Occipital lobe (tissue), 2 donors: Measurements from ENCODE around the gene ZWINT. TPM values are rescaled to one million over a fixed set of nuclear protein-coding genes. Genes with fewer than 3 reads are reported as not detected.

Source experiments
- DNase-seq: peaks from one replicate; lab custom pipeline; 2025; lab: John Stamatoyannopoulos, UW
- total RNA-seq: library from RNA; depleted of rRNA; stranded (reverse); fragments of >200 nt; gene quantifications from one replicate; pipeline ENCODE4 v1.2.3, GENCODE V29; 2014

The ZWINT gene
- total RNA-seq = 5.0 TPM

DNA sequence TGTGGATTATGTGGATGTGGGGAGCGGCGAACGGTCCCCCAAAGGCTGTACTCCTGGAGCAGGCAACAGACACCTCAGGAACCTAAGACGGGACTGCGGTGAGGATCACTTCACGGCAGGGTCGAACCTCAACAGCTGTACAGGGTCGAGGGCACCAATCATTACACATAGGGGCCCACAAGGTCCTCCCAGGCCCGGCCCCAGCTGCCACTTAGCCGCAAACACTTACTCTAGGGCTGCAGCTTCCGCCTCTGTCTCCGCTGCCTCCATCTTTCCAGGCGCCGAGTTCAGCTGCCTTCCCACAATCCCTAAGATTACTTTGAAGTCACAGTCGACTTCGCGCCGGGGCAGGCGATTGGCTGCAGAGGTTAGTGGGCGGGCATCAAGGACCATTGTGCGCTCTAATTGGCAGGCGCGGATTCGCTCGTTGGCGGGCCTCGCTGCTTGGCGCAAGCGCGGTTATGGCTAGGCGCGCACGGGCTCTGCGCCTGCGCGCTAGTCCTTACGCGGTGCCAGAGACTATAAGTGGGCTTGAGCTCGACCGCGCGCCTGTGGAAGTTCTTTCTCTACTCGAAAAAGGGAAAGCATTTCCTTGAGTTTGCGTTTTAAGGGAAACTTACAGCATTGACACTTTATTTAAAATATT lies at the start of gene ZWINT:
Gene ZWINT, minus strand, starts transcription at position 293 of the 646 bp plus-strand sequence. Its CDS starts 23 bp downstream, at position 270.
- DNase-seq = peak; percentile 91

DNA sequence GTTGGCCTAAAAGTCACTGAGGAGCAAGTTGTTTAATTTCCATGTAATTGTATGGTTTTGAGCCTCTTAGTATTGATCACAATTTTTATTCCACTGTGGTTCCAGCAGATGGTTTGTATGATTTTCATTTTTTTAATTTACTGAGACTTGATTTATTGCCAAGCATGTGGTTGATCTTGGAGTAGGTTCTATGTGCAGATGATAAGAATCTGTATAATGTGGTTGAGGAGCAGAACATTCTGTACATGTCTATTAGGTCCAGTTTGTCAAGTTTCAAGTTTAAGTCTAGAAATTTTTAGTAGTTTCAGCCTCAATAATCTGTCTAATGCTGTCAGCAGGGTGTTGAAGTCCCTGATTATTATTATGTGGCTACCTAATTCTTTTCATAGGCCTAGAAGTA lies 22.7 kb upstream of the ZWINT start:
- DNase-seq = no peak

GRCh38 chr10:56370217-56371113 lies 9.4 kb upstream of the ZWINT start:
- DNase-seq = no peak

GRCh38 chr10:56360583-56360966 lies 484 bp downstream of the ZWINT start:
- DNase-seq = no peak

- DNase-seq = no peak
Measured at GRCh38 chr10:56359837-56360236, 1.2 kb downstream of the ZWINT start.

DNA sequence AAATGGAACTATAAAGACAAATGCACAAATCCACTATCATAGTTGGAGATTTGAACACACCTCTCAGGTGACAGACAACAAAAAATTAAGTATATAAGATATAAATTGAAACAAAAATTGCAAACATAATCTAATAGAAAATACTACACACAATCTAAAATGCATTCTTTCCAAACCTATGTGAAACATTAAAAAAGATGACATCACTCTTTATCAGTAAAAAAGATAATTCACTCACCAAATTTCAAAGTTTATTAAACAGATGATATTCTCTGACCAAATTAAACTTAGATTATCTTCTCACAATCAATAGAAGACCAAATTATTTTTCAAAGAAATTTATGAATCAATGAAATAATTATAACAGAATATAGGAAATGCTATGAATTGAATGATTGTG lies 4.0 kb downstream of the ZWINT start:
- no peak for DNase-seq

DNA sequence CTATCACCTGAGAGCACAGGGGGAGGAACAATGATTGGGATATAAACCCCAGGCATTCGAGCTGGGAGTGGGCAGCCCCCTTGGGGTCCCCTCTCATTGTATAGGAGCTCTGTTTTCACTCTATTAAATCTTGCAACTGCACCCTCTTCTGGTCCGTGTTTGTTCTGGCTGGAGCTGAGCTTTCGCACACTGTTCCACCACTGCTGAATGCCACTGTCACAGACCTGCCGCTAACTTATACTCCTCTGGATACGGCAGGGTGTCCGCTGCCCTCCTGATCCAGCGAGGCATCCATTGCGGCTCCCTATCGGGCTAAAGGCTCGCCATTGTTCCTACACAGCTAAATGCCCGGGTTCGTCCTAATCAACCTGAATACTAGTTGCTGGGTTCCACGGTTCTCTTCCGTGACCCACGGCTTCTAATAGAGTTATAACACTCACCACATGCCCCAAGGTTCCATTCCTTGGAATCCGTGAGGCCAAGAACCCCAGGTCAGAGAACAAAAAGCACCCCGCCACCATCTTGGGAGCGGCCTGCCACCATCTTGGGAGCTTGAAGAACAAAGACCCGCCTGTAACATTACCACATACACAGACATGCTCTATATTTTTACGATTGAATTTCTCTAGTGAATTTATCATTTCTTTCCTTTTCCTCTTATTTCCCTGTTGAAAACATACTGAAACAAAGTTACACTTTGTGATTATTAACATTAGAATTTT lies 9.0 kb downstream of the ZWINT start:
- DNase-seq = no peak

DNA sequence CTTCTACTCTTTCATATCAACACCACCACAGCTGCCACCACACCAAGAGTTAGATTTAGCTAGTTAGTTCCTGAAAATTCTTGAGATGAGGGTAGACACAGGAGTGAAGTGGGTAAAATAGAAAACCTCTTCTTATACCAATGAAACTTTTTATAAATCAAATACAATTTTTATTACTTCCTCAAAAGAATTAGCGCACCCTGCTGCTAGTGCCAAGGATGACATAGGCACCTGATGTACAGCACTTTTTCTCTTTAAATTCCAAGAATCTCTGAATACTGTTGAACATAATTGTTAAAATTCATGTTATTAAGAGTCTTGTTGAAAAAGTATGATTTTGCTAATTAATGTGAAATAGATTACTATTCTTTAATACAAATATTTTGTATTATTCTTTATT lies 11.4 kb downstream of the ZWINT start:
- no peak for DNase-seq

GRCh38 chr10:56348101-56348500 lies 13.0 kb downstream of the ZWINT start:
- DNase-seq = no peak

DNA sequence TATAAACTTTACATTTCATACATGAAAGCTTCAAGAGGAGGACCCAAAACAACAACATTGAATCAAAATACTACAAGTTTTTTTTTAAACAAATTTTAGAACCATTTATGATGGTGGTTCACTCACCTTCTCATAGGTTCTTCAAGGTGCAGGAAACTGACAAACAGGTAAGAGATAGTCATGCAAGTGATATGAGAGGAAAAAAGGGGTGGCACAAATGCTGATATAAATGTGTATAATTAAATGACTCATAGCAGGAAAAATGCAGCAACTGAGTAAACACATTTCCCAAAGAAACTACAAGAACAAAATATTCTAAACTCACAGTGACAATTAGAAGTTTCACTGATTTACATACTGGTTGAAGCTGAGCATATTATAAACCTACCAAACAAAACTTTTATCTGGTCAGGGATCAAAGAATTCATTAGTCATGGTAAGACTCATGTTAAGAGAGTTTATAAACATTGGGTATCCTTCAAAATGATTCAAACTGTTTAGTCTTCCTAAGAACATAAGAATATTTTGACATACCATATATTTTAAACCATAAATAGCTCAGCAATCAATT lies 14.1 kb downstream of the ZWINT start:
- DNase-seq = no peak

DNA sequence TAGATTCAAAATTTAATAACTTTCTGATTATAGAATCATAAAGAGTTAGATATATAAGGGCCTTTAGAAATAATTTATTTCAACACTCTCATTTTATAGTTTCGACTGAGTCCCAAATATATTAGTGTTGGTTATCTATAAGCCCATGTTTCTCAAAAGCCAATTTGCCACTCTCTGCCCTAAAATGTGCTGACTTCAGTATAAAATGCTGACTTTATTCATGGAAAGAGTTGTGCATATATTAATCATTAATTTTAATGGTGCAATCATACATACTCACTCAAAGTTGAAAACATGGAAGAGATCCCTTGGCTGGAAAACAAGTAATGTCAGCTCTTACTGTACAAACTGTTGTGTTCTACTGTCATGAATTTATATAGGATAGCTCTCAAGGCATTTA lies 19.4 kb downstream of the ZWINT start:
- no peak for DNase-seq

DNA sequence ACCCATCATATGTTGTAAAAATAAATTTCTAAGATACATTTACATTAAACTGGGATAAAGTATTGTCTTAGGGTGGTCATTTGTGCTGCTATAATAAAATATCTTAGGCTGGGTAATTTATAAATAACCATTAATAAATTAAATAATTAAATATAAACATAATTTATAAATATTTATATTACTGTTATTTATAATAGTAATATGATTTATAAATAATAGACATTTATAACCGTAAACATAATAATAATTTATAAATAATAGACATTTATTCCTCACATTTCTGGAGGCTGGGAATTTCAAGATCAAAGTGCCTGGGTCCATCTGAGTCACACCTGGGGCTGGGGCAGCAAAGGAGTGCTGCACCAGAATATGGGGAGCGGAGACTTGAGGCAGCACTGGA lies 31.1 kb downstream of the ZWINT start:
- no peak for DNase-seq

GRCh38 chr10:56327118-56327517 lies 33.9 kb downstream of the ZWINT start:
- DNase-seq = no peak

DNA sequence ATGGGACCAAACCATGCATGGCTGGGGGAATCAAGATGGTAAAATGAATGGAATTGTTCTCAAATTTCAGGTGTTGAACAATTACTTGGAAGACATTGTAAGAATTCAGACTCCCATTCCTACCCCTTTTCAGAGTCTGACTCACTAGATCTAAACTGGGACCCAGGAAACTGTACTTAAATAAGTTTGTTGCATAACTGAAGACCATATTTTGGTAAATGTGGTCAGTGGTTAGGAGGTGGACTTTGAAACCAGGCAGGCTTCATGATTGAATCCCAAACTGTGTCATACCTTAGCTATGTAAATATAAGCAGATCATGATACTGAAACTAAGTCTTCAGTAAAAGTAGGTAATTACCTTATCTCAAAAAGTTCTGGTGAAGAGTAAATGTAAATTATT lies 41.7 kb downstream of the ZWINT start:
- no peak for DNase-seq

DNA sequence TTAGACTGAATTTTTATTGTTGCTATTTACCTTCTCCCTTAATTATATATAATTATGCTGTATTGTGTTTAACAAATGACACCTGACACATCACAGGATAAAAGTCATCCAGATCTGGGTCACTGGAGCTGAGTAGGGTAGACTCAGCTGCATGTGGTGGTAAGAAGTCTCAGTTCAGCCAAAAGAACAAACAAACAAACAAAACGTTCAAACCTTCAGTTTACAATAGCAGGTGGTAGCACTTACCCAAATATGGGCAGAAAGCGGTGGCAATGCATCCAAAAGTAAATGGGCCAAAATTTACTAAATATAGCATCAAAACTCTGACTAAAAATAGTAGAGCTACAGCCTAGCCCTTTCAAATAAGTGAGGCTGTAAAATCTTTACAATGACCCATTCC lies 42.2 kb downstream of the ZWINT start:
- DNase-seq = no peak

DNA sequence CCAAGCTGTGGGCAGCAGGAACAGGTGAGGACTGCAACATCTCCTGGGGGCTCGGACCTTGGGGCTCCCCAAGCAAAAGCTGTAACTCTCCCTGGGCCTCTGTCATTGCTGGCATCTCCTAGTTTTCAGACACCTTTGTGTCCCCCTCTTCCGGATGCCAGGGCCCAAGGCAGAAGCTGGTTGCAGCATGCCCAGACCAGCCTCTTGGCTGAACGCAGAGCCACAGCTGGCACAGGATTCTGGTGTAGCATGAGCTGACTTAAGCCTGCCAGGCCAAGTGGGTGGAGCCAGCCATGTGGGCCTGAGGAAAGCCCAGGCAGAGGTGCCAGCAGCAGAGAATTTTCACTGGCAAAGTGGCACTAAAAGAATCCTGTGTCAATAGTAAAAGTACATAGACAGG lies 43.5 kb downstream of the ZWINT start:
- no peak for DNase-seq

GRCh38 chr10:56316603-56317002 lies 44.5 kb downstream of the ZWINT start:
- DNase-seq = no peak
